Stimulated activated naive CD8-positive, alpha-beta T cell treated with anti-CD3 and anti-CD28 coated beads, Interleukin-15, Interleukin-2, amounts not matched to agents 100 U/mL and 50 U/mL, for 24 hours (primary cell): ENCODE data around the gene SH3D19.

Experiments
- ATAC-seq: fragments of 150-1000 bp; cut with Tn5 transposase; one replicate; pipeline ENCODE4 v1.10.0; 2021
- DNase-seq: peaks from one replicate; pipeline ENCODE4 v3.0.0; 2021

The SH3D19 gene

DNA sequence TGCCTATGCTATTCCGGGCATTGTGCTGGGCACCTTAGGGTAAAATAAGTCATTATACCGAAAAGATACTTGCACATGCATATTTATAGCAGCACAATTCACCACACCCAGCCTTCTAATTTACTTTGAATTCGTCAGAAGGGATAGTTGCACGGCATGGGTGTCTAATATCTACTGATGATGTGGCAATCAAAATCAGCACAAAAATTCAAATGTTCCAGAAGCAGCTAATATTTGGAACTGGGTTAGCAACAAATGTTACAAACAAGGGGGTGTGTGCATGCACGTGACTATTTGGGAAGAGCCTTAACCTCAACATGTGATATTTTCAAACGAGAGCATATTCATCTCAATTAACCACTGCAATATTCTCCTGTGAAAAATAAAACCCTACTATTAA is 128.2 kb downstream of the SH3D19 start:
- no peak for ATAC-seq
- DNase-seq = no peak

GRCh38 chr4:151195801-151196200 is 129.6 kb downstream of the SH3D19 start:
- no peak for DNase-seq
- ATAC-seq = no peak

DNA sequence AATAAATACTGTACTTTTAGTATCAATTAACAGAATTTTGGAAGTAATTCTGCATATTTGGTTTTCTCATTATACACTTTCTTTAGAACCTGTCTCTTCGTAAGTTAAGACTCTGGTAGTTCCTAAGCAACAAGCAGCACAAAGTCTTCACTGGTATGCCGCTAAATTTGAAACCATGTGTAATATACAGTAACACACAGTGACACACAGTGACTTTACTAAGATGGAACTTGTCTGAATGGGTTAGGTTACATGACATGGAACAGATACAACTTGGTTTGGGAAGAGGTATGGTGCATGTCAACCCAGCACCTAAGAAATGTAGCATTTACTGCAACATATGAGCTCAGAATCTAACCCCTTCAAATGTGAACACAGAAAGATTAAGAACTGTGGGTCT is 132.0 kb downstream of the SH3D19 start:
- DNase-seq = no peak
- ATAC-seq = no peak

- no peak for DNase-seq
Measured at GRCh38 chr4:151192556-151193235, 132.7 kb downstream of the SH3D19 start.

DNA sequence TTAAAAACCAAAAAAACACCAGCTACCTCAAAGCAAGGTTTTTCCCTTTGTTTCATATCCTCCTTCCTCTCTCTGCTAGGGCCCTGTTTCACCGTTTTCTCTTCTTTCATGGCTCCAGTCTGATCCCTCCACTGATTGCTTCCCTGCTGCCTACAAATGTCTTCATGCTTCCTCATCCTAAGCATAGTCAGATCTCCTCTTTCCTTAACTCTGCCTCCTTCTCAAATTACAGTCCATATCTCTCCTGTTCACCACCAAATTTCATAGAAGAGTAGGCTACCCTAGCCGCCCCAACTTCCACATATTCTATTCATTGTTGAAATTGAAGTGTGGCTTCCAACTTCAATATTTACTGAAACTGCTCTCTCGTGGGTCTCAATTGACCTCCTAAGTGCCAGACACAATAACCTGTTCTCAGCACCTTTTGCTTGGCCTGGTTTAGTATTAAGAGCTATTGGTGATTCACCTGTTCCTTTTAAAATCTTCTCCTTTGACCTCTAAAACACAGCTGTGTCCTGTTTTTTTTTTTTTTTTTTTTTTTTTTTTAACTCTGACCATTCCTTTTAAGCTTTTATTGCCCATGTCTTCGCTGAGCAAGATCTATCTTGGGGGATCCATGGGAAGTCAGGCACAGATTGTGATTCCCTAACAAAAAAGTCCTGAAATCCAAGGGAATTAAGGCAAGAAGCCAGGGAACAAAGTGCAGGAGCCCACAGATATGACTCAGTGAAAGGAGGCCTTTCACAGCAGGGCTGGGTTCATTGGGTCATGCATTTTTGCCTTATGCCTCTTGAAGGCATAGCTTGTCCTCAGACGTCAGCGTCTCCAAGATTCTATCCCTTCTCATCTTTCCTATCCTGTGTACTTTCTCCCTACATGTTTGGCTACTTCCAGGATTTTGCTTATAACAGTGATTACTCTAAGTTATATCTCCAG is 140.6 kb downstream of the SH3D19 start:
- ATAC-seq (no peak), DNase-seq (no peak)

More at GRCh38 chr4:151192556-151193235, 132.7 kb downstream of the SH3D19 start:
- no peak for ATAC-seq

GRCh38 chr4:151182455-151182996 is 142.9 kb downstream of the SH3D19 start:
- ATAC-seq (no peak), DNase-seq (no peak)

- DNase-seq (no peak), ATAC-seq (no peak)
Measured at GRCh38 chr4:151176685-151177084, 148.7 kb downstream of the SH3D19 start.

GRCh38 chr4:151175754-151176631 is 149.4 kb downstream of the SH3D19 start:
- DNase-seq (no peak), ATAC-seq (no peak)

DNA sequence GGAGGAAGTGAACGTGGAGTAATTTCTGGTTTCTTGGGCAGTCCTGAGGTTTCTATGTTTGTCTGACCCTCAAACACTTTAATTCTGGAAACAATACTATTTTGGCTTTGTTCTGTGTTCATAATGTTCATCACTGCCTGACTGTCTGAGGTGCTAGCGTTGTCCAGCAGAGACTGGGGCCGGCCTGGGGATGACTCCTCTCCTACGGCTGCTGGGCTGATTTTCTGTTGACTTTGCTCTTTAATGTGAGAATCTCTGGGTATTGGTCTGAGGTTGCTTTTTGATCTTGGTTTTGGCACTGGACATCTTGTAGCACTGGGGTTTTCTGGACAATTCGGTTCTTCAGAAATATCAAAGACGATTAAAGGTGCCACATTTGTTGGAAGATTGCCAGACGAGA is 150.2 kb downstream of the SH3D19 start:
- DNase-seq = no peak

GRCh38 chr4:151174784-151175183 is 150.6 kb downstream of the SH3D19 start:
- DNase-seq = no peak
- no peak for ATAC-seq

More for the DNA sequence above, 150.2 kb downstream of the SH3D19 start:
- no peak for ATAC-seq

DNA sequence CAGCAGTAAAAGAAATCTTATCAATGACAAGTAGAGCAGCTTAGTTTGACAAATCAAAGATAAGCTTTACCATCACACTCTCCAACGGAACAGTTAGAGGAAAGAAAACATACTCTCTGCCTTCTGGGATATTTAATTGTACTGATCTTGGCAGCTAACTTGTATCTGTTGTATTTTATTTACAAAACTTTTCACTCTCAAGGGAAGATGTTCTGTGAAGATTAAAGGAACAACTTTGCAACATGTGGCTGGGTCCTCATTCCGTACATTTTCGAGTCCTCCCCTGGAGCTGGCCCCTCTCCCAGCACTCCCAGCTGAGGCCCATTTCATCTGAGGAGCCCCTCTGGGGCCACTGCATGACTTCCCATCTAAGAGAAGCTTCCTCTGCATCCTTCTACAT is 151.5 kb downstream of the SH3D19 start:
- no peak for ATAC-seq
- no peak for DNase-seq

DNA sequence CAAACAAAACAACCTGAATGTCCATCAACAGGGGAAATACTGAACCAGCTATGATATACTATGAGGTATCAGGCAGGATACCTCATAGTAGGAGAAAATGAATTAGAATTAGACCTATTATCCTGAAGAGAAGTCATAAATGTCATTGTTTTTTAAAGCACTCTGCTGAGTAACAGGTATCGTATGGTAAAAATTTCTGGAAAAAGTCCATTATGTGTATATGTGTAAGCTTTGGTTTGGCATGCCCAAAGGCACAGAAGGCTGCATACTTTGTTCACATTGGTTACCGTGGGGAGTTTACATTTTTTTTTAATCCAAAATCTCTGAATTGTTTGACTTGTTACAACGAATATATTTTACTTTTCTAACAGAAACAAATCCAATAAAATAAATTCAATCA is 155.5 kb downstream of the SH3D19 start:
- no peak for ATAC-seq
- no peak for DNase-seq

GRCh38 chr4:151169223-151169622 is 156.2 kb downstream of the SH3D19 start:
- no peak for ATAC-seq

GRCh38 chr4:151167561-151167960 is 157.8 kb downstream of the SH3D19 start:
- DNase-seq (no peak), ATAC-seq (no peak)

More at GRCh38 chr4:151169223-151169622, 156.2 kb downstream of the SH3D19 start:
- DNase-seq = no peak

DNA sequence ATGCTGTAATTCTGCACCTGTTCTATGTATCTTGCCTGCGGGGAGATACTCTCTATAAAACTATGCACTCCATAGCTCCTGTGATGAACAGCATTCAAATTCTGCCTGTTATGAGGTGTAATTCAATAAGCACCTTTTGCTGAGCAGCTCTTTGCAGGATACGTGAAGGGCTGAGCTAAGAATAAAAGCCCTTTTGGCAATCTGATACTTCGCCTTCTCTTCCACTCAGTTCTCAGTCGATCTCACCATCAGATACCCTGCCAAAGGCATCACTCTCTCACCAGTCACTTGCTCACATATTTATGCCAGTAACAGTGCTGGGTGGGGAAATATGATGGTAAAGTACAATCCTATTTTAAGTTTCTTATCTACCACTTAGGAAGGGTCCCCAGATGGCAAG is 158.8 kb downstream of the SH3D19 start:
- ATAC-seq (no peak), DNase-seq (no peak)

- DNase-seq = no peak
- no peak for ATAC-seq
Measured at GRCh38 chr4:151165205-151166000, 160.0 kb downstream of the SH3D19 start.

DNA sequence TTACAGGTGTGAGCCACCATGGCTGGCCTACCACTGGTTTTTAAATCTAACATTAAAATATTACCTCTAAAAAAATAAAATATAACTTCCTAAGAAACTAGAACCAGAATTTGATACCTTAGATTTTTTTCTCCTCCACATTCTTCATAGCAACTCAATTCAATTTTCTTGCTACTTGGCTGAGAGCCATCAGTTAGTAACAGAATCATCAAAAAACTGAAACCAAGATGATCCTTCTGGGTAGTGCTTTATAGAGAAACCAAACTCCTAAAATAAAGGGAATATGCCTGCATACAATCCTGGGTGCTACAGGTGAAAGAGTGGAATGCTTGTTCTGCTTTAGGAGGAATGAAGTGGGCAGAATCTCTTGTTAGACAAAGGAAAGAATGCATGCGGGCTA is 161.6 kb downstream of the SH3D19 start:
- no peak for DNase-seq

DNA sequence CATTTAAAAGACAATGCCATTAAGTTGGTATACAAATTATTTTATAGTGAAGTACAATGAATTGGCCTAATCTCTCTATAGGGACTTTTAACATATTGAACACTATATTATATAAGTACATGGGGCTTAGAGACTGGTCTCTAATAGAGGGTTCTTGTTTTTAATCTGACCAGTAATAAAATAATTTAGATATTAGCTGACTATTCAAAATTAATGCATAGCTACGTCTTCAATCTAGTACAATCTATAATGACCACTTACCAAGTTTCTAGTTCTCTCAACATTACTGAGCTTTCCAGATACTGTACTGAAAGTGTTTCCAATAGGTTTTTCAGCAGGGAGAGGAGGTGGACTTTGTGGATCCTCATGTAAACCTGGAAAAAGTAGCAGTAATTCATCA is 166.4 kb downstream of the SH3D19 start:
- no peak for DNase-seq
- no peak for ATAC-seq

More for the DNA sequence above, 161.6 kb downstream of the SH3D19 start:
- ATAC-seq = no peak

- DNase-seq = no peak
- no peak for ATAC-seq
Measured at GRCh38 chr4:151157543-151157942, 167.9 kb downstream of the SH3D19 start.

DNA sequence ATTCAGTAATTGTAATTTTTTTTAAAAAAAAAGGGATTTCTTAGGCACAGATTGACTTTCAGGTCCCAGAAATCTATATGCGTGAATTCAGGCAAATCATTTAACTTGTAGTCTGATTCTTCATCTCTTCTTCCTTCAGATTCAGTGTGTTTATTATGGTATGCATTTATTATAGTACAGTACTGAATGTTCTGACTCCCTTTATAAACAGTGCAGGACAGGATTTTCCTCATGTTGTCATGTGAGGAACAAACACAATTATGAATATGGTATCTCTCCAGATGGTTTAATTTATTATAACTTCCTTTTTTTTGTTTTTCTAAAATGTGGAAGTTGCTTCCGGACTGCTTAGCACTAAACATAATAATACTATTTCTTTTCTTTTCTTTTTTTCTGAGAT is 171.8 kb downstream of the SH3D19 start:
- DNase-seq (no peak), ATAC-seq (no peak)

DNA sequence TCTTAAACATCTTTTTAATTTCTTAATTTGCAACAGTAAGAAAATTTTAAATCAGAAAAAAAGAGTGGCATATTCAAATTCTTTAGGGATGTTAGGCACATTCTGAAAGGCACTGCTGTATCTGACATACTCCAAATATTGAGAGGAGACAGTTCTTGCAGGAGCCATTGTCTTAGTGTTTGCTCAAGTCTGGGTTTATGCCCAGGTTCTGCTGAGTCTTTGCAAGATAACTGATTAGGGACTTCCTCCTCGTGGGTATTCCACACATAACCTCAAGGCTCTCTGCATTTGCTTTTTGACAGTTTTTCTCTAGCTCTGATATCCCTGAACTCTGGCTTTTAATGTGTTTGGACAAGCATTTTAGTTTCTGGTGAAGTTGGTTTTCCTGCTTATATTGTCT is 173.4 kb downstream of the SH3D19 start:
- DNase-seq = no peak
- no peak for ATAC-seq
